HUES64 (cell line): ENCODE measurements around the gene SPTA1.

Experiments used
- H3K27ac ChIP-seq: 2 replicates; pipeline ENCODE4 v1.7.0; 2013; ENCODE audit warnings: low read depth, low read length, inconsistent platforms
- H3K27me3 ChIP-seq: 2 replicates; pipeline ENCODE4 v1.6.1; 2013; ENCODE audit warnings: mild to moderate bottlenecking, low read length; ENCODE audit not compliant: insufficient read depth
- H3K36me3 ChIP-seq: 2 replicates; pipeline ENCODE4 v1.6.1; 2013; ENCODE audit warnings: mild to moderate bottlenecking, low read length; ENCODE audit not compliant: insufficient read depth
- H3K4me1 ChIP-seq: 2 replicates; pipeline ENCODE4 v1.6.1; 2013; ENCODE audit warnings: mild to moderate bottlenecking, low read length, moderate library complexity; ENCODE audit not compliant: insufficient read depth
- H3K4me3 ChIP-seq: 2 replicates; pipeline ENCODE4 v1.5.1; 2013; ENCODE audit warnings: mild to moderate bottlenecking, low read length, moderate library complexity
- H3K9ac ChIP-seq: 2 replicates; pipeline ENCODE4 v1.6.1; 2013; ENCODE audit warnings: mild to moderate bottlenecking, low read depth, low read length
- H3K9me3 ChIP-seq: 2 replicates; pipeline ENCODE4 v1.6.1; 2013; ENCODE audit warnings: low read depth, low read length; ENCODE audit not compliant: insufficient read depth
- WGBS: fragments of 150-250, 120-280 bp; methylation state at CpG from one replicate; pipeline ENCODE4 v1.1.7; 2013; ENCODE audit warnings: missing lambda C conversion rate; 5-methylcytosine and 5-hydroxymethylcytosine counted together

The SPTA1 gene

DNA sequence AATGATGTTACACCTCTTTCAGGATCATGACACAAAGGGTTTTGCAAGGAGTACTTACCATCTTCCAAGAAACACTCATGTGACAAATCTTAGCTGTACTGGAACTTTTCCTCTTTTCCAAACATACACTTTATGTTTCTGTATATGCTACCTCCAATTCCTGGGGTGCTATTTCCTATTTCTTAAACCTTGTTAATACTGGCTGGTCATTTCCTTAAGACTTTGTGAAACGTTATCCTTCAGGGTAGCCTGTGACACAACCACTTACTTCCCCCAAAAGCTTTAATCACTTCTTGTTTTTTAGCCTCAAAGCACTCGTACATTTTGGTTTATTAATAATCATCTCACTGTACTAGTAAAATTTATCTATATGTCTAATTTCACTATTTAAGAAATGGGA is 42.1 kb downstream of the SPTA1 start:
- no peak overlapping the region for H3K9ac ChIP-seq
- no peak overlapping the region for H3K4me3 ChIP-seq
- no peaks in the 10 kb centered on the region for H3K4me1 ChIP-seq
- no peaks in the 10 kb centered on the region for H3K9me3 ChIP-seq
- H3K27ac ChIP-seq: no peak overlapping the region
- H3K36me3 ChIP-seq: no peaks in the 10 kb centered on the region
- H3K27me3 ChIP-seq: no peaks in the 10 kb centered on the region
- 88% methylated on average over 1 of the region's 2 CpGs for WGBS

DNA sequence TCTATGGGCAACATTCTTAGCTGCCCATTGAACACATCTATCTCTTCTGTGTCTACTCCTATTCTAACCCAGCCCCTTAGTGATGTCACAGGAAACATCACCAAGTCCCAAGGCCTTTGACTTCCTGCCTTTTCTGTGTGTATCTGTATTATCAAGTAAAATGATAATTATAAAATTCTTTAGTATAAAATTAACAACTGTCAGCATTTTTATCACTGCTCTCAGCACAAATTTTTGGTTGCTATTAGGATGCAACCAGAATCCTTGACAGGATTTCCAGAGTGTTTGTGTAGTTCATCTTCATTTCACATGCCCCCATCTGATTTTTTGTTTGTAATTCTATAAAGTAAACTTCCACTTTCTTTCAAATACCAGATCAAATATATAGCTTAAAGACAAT is 47.6 kb downstream of the SPTA1 start:
- Histone ChIP-seq H3K27ac (no peak overlapping the region), H3K27me3 (no peaks in the 10 kb centered on the region), H3K4me3 (no peak overlapping the region), H3K9ac (no peak overlapping the region), H3K9me3 (peaks cover 3% of the 10 kb centered on the region; the same call in 1 of the 2 replicates), H3K4me1 (no peaks in the 10 kb centered on the region), H3K36me3 (no peaks in the 10 kb centered on the region)

DNA sequence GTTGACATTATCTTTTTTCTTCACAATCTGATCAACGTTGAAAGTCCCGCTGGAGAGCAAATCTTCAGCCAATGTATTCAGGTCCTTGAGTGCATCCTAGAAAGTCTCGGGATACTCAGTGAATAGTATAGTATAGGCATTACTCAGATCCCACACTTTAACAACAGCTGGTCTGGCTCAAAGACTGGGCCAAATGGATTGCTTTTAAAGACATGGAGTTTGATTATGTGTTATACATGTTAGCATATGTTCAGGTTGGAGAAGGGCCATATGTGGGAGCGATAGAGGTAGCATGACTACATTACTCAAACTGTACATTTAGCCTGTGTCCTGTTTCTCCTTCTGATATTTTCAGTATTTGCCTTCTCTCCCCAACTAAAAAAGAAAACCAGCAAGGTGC is 48.4 kb downstream of the SPTA1 start:
- H3K4me3 ChIP-seq: no peak overlapping the region
- no peak overlapping the region for H3K9ac ChIP-seq
- WGBS: 98% methylated on average over 4 of the region's 4 CpGs
- H3K9me3 ChIP-seq: peaks cover 3% of the 10 kb centered on the region; the same call in 1 of the 2 replicates
- no peaks in the 10 kb centered on the region for H3K36me3 ChIP-seq
- H3K27me3 ChIP-seq: no peaks in the 10 kb centered on the region
- H3K4me1 ChIP-seq: no peaks in the 10 kb centered on the region
- H3K27ac ChIP-seq: no peak overlapping the region

DNA sequence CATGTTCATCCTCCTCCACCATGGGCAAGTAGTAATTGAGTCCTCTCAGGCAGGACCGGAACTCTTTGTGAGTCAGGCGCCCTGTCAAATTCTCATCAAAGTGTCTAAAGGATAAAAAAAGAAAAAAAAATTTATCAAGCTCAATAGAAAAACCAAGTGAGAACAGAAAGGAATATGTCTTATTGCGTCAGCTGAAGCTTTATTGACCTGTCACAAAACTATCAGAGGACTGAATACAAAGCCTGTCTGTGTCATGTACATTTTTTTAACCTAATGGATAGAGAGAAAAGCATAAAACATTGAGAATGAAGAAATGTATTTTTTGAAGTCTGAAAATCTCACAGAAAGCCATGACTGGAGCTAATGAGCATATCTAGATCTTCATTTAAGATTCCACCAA is 72.8 kb downstream of the SPTA1 start:
- Histone ChIP-seq H3K4me3 (no peak overlapping the region), H3K9me3 (no peaks in the 10 kb centered on the region), H3K27ac (no peak overlapping the region), H3K27me3 (no peaks in the 10 kb centered on the region), H3K36me3 (no peaks in the 10 kb centered on the region), H3K4me1 (no peaks in the 10 kb centered on the region), H3K9ac (no peak overlapping the region)
- WGBS: 94% methylated on average over 3 of the region's 3 CpGs

DNA sequence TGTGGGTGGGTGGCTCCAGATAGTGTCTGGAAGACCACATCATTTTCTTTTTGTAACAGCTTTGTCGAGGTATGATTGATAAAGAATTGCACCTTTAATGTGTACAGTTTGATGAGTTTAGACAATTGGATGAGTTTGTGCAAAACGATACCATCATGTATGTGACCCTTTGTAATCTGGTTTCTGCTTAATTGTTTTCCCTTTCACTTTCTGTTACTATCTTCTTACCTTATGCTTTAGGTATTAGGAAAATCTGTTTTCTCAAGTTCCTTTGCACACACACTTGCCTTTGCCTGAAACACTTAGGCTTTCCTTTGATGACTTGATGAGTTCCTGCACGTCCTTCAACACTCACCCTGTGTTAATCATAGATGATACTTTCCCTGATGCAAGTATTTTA is 74.6 kb downstream of the SPTA1 start:
- H3K36me3 ChIP-seq: no peaks in the 10 kb centered on the region
- H3K4me3 ChIP-seq: no peak overlapping the region
- no peak overlapping the region for H3K27ac ChIP-seq
- no peaks in the 10 kb centered on the region for H3K27me3 ChIP-seq
- 84% methylated on average over 3 of the region's 3 CpGs for WGBS
- no peaks in the 10 kb centered on the region; the same call in 1 of the 2 replicates for H3K4me1 ChIP-seq
- no peak overlapping the region for H3K9ac ChIP-seq
- no peaks in the 10 kb centered on the region for H3K9me3 ChIP-seq

DNA sequence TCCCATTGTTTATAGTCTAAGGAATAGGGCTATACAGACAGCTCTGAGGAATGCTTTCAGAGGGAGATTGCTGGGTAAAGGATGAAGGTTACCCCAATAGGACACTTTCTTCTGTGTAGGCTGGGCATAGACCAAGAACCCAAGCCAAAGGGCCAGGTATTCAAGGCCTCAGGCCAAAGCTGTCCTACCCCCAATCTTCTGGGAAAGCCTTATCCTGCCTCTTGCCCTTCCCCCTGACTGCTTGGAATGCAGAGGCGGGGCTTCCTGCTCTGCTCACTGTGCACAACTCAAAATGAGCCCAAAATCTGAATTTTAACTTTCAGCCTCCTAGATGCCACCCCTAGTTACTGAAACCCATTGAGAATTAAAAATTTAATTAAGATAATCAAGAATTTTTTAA is 79.2 kb downstream of the SPTA1 start:
- H3K27ac ChIP-seq: no peak overlapping the region
- no peaks in the 10 kb centered on the region for H3K9me3 ChIP-seq
- 93% methylated on average over 1 of the region's 1 CpG for WGBS
- no peak overlapping the region for H3K4me3 ChIP-seq
- H3K4me1 ChIP-seq: no peaks in the 10 kb centered on the region; the same call in 1 of the 2 replicates
- no peaks in the 10 kb centered on the region for H3K36me3 ChIP-seq
- H3K9ac ChIP-seq: no peak overlapping the region
- H3K27me3 ChIP-seq: no peaks in the 10 kb centered on the region

DNA sequence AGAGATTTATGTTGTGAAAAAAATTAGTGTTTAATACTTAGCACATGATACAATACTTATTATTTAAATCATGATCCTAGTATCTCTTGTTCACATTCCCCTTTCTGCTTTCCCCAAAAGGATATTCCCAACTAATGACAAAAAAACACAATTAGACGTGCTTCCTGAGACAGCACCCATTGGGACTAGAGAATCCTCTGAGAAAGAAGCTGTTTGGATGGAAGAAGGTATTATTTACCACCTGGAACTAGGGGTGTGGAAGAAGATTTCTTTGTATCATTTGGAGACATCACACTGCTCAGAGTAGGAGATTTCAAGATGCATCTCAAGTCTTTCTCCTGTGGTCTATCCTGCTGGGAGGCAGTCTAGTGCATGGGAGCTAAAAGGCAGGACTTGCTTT is 81.5 kb downstream of the SPTA1 start, which contains the start of gene OR10Z1:
OR10Z1 (plus strand) TSS at position 301 of the 400 bp plus-strand sequence. CDS start 1,171 bp downstream, outside the sequence.
- Histone ChIP-seq H3K4me1 (no peaks in the 10 kb centered on the region; the same call in 1 of the 2 replicates), H3K27ac (no peak within 1 kb of the TSS), H3K9me3 (no peaks in the 10 kb centered on the region), H3K9ac (no peak within 1 kb of the TSS), H3K27me3 (no peaks in the 10 kb centered on the region), H3K36me3 (no peaks in the 10 kb centered on the region), H3K4me3 (no peak within 1 kb of the TSS)
- WGBS: 94% methylated on average over 1 of the region's 1 CpG

DNA sequence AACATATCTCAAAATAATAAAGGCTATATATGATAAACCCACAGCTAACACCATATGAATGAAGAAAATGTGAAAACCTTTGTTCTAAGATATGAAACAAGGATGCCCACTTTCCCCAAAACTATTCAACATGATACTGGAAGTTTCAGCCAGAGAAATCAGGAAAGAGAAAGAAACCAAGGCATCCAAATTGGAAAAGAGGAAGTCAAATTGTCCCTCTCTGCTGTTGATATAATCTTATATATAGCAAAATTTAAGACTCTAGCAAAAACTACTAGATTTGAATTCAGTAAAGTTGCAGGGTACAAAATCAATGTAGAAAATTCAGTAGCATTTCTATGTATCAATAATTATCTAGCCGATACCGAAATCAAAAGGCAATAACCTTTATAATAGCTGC is 85.8 kb downstream of the SPTA1 start:
- H3K36me3 ChIP-seq: no peaks in the 10 kb centered on the region
- no peaks in the 10 kb centered on the region for H3K4me1 ChIP-seq
- whole genome bisulfite sequencing: no CpG with 5 or more reads among the region's 2 CpGs
- no peak overlapping the region for H3K9ac ChIP-seq
- H3K9me3 ChIP-seq: peaks cover 4% of the 10 kb centered on the region; the same call in 1 of the 2 replicates
- H3K4me3 ChIP-seq: no peak overlapping the region
- H3K27me3 ChIP-seq: no peaks in the 10 kb centered on the region
- no peak overlapping the region for H3K27ac ChIP-seq

DNA sequence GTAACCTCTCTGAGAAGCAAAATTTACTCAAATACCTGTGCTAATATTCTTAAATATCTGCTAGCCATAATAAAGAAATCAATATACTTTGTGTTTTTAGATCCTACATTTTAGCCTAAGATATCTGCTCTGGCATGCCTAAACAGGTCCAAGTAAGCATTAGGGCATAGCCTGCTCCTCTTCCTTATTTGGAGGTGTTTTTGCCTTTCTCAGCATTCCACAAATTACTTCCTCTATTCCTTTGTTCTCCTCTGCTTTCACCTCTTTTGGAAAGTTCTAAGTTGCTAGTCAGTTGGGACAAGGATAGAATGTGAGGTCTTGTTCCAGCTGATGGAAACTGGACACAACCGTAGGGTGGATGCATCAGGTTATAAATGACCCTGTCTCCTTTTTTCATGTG is 99.6 kb downstream of the SPTA1 start:
- Histone ChIP-seq H3K4me3 (no peak overlapping the region), H3K9me3 (peaks cover 24% of the 10 kb centered on the region), H3K36me3 (no peaks in the 10 kb centered on the region), H3K27me3 (no peaks in the 10 kb centered on the region), H3K27ac (no peak overlapping the region), H3K4me1 (no peaks in the 10 kb centered on the region), H3K9ac (no peak overlapping the region)
- WGBS: 98% methylated on average over 1 of the region's 1 CpG

DNA sequence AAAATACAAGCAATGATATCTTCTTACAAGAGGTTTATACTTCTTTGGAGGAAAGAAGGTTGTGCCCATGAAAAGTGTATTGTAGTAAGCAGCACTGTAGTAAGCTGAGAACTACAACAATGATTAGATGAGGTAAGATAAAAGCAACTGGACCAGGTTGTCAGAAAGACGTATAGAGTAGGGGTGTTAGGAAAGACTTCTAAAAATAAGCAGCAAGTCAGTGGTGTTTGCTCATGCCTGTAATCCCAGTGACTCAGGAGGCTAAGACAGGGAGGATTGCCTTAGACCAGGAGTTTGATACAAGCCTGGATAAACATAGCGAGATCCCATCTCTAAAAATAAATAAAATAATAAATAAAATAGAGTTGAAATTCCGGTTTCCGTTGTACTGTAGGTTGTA is 102.6 kb downstream of the SPTA1 start:
- H3K27ac ChIP-seq: no peak overlapping the region
- no peaks in the 10 kb centered on the region for H3K27me3 ChIP-seq
- no peak overlapping the region for H3K4me3 ChIP-seq
- no peaks in the 10 kb centered on the region for H3K36me3 ChIP-seq
- H3K9me3 ChIP-seq: peaks cover 24% of the 10 kb centered on the region
- no peak overlapping the region for H3K9ac ChIP-seq
- no peaks in the 10 kb centered on the region for H3K4me1 ChIP-seq
- 85% methylated on average over 1 of the region's 4 CpGs for WGBS

DNA sequence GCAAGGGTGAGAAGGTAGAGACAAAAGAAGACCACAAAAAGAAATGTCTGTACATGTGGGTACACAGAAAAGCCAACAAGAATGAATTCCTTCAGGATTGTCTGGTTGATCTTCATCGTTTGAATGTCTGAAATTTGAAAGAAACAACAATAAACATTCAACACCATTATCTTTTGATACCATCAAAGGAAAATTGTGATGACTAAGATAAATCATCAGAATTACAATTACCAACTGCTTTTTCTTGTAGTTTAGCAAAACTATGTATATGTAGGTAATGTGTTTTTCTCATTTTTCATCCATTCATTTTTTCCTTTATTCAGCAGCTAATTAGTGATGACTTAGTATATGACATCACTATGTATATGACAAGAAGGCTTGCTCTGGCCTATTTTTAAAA is 106.8 kb downstream of the SPTA1 start, which contains the start of gene OR10X1:
OR10X1 (minus strand) TSS at position 167 of the 400 bp plus-strand sequence; CDS start at position 167, 0 bp downstream.
- H3K27me3 ChIP-seq: no peaks in the 10 kb centered on the region
- WGBS: 100% methylated on average over 1 of the region's 1 CpG
- no peaks in the 10 kb centered on the region for H3K4me1 ChIP-seq
- H3K4me3 ChIP-seq: no peak within 1 kb of the TSS
- no peaks in the 10 kb centered on the region for H3K36me3 ChIP-seq
- no peak within 1 kb of the TSS for H3K9ac ChIP-seq
- H3K27ac ChIP-seq: no peak within 1 kb of the TSS
- no peaks in the 10 kb centered on the region for H3K9me3 ChIP-seq

DNA sequence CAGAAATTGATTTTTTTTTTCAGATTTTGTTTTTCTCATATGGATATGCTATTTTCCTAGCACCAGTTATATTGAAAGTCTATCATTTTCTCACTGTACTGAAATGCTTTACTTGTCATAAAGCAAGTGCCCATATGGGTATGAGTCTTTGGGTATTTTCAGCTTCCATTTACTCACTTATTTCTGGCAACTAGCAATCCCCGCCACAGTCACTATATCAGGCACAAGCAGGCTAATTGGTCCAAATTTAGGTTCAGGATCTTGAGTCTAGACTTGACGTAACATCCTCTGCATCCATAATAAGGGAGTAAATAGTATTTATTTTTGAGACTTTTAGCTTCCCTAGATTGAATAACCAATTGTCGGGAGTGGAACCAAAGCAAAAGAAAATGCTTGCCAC is 109.0 kb downstream of the SPTA1 start:
- Histone ChIP-seq H3K4me1 (no peaks in the 10 kb centered on the region), H3K9ac (no peak overlapping the region), H3K36me3 (no peaks in the 10 kb centered on the region), H3K4me3 (no peak overlapping the region), H3K27me3 (no peaks in the 10 kb centered on the region), H3K27ac (no peak overlapping the region), H3K9me3 (no peaks in the 10 kb centered on the region)
- 98% methylated on average over 3 of the region's 3 CpGs for WGBS
